ENCODE measurements around the gene TOX2. TPM values are rescaled to one million over a fixed set of nuclear protein-coding genes. Genes with fewer than 3 reads are reported as not detected.
A peak's percentile ranks its signal among the peaks of the same experiment; 100 is the strongest.

Gene TOX2
- total RNA-seq, 1 donor from 2014 or later = 4.7 TPM

DNA sequence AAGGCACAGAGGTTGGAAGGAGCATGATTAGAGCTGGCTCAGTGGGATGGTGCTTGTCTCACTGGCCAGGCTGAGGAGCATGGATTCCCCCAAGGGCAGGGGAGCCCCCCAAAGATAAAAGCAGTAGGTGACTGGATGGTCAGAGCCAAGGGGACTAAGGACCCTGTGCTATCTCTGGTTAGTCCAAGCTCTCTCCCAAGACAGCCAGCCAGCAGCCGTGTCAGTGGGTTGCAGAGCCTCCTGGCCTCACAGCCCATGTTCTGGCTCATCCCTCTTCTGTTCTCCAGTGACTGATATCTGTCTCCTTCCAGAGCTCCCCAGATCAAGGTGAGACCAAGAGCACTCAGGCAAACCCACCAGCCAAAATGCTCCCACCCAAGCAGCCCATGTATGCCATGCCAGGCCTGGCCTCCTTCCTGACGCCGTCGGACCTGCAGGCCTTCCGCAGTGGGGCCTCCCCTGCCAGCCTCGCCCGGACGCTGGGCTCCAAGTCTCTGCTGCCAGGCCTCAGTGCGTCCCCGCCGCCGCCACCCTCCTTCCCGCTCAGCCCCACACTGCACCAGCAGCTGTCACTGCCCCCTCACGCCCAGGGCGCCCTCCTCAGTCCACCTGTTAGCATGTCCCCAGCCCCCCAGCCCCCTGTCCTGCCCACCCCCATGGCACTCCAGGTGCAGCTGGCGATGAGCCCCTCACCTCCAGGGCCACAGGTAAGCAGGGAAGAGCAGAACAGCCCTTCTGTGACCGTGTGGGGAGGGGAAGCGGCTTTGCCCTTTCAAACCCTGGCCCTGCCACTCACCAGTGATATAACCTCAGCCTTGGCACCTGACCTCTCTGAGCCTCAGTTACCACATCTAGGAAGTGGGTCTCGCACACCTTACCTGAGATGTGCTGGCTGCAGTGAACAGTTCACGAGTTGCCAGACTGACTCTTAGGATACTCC is 151.0 kb downstream of the TOX2 start:
- H3K9me3 Mint-ChIP-seq = no peaks in the 10 kb centered on the region
- H3K36me3 Mint-ChIP-seq = no peaks in the 10 kb centered on the region
- DNase-seq (ENCODE audit: extremely low spot score, unreplicated experiment) = peak; percentile 63
- no peak overlapping the region for H3K4me3 Mint-ChIP-seq
- H3K4me1 Mint-ChIP-seq (ENCODE audit: unreplicated experiment) = no peaks in the 10 kb centered on the region
- H3K27ac Mint-ChIP-seq = no peak overlapping the region
- H3K27me3 Mint-ChIP-seq = peaks cover 16% of the 10 kb centered on the region
- TF ChIP-seq CTCF (conservative IDR thresholded peaks at IDR 0.05) = no peak

DNA sequence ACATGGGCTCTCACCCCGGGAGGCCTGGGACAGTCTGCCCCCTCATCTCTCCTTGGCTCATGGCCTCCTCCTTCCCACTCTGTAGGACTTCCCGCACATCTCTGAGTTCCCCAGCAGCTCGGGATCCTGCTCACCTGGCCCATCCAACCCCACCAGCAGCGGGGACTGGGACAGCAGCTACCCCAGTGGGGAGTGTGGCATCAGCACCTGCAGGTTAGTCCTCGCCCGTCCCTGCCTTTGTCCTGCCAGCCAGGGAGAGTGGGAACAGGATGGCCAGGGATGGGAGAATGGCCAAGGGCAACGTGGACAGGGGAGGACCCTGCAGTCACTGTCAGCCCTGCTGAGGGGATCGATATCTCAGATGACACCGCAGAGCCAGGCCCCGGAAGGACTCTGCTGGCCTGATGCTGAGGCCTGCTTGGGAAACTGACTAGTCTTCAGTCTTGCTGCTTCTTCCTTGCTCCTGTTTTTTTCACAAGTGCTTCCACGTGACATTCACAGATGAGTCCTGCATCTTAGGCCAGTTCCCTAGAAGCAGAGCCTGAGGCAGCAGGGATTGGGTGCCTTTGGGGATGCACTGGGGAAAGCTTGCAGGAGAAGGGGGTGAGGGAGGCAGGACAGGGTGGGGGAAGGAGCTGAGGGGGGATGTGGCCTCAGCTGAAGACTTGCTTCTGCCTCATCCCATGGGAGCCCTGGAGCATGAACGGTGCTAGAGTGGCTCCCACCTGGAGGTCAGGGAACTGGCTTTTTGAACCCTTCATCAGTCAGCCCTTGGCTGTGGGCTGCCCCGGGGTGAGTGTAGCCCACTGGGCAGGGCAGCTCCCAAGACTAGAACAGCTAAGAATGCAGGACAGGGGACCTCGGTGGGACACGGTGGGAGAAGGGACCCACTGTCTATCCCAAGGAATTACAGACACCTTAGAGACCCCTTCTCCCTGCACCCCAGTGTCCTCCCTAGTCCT is 152.3 kb downstream of the TOX2 start:
- Mint-ChIP-seq H3K9me3 (no peaks in the 10 kb centered on the region), H3K27ac (no peak overlapping the region), H3K4me3 (no peak overlapping the region), H3K27me3 (peaks cover 13% of the 10 kb centered on the region), H3K4me1 (ENCODE audit: unreplicated experiment) (no peaks in the 10 kb centered on the region), H3K36me3 (no peaks in the 10 kb centered on the region)
- peak; percentile 59 for DNase-seq (ENCODE audit: extremely low spot score, unreplicated experiment)
- no peak for TF ChIP-seq CTCF (conservative IDR thresholded peaks at IDR 0.05)

GRCh38 chr20:44067650-44068081 is 153.0 kb downstream of the TOX2 start:
- Mint-ChIP-seq H3K9me3 (no peaks in the 10 kb centered on the region), H3K4me1 (ENCODE audit: unreplicated experiment) (no peaks in the 10 kb centered on the region), H3K4me3 (no peak overlapping the region), H3K36me3 (no peaks in the 10 kb centered on the region), H3K27me3 (peaks cover 15% of the 10 kb centered on the region), H3K27ac (no peak overlapping the region)
- TF ChIP-seq CTCF (conservative IDR thresholded peaks at IDR 0.05) = no peak
- DNase-seq (ENCODE audit: extremely low spot score, unreplicated experiment) = peak; percentile 54

GRCh38 chr20:44068316-44069201 is 153.9 kb downstream of the TOX2 start:
- no peak overlapping the region for H3K27ac Mint-ChIP-seq
- no peak for TF ChIP-seq CTCF (conservative IDR thresholded peaks at IDR 0.05)
- no peaks in the 10 kb centered on the region for H3K4me1 Mint-ChIP-seq (ENCODE audit: unreplicated experiment)
- DNase-seq (ENCODE audit: extremely low spot score, unreplicated experiment) = peak; percentile 65
- H3K27me3 Mint-ChIP-seq = peaks cover 12% of the 10 kb centered on the region
- no peak overlapping the region for H3K4me3 Mint-ChIP-seq
- H3K36me3 Mint-ChIP-seq = no peaks in the 10 kb centered on the region
- H3K9me3 Mint-ChIP-seq = no peaks in the 10 kb centered on the region
